HEK293 (cell line): ENCODE results near the gene KIAA1328.

ENCODE experiments used
- CTCF ChIA-PET: fragments of 350-600 bp; formaldehyde crosslinking; extraction: SDS; loops from one replicate; lab custom pipeline; 2021; ENCODE audit warnings: antibody characterized with exemption; lab: Yijun Ruan, JAX
- POLR2A ChIA-PET: fragments of 300-600 bp; formaldehyde crosslinking; extraction: SDS; loops from one replicate; lab custom pipeline; 2020; ENCODE audit warnings: antibody characterized with exemption, inconsistent platforms; lab: Yijun Ruan, JAX
- H3K27ac ChIP-seq: fragments of 200-500 bp; sonication (Bioruptor generic); 2 replicates; pipeline ENCODE4 v1.5.1; 2014; ENCODE audit warnings: low read depth, low read length, control low read depth, inconsistent platforms; ENCODE audit errors: extremely low read depth
- H3K36me3 ChIP-seq, 2 experiments: fragments of 200-500 bp in 1 of 2; sonication (Bioruptor generic) in 1 of 2; 1 replicate in 1 of 2; 2 replicates in 1 of 2; pipeline ENCODE4 v1.5.1; 2014 to 2017; ENCODE audit warnings: inconsistent platforms in 2 of 2, low read length in 2 of 2; ENCODE audit not compliant: control insufficient read depth in 2 of 2, insufficient read depth in 1 of 2
- H3K4me1 ChIP-seq: fragments of 200-500 bp; sonication (Bioruptor generic); 2 replicates; pipeline ENCODE4 v1.5.1; 2014; ENCODE audit warnings: mild to moderate bottlenecking, low read length, inconsistent platforms; ENCODE audit not compliant: control insufficient read depth, insufficient read depth
- H3K4me3 ChIP-seq: 2 replicates; pipeline ENCODE4 v1.5.1; 2011; ENCODE audit warnings: low read depth, mild to moderate bottlenecking, control low read depth, low read length, moderate library complexity
- H3K9me3 ChIP-seq: fragments of 200-500 bp; sonication (Bioruptor generic); 2 replicates; pipeline ENCODE4 v1.5.1; 2014; ENCODE audit warnings: low read depth, low read length, inconsistent platforms; ENCODE audit not compliant: control insufficient read depth, insufficient read depth
- BCL11B ChIP-seq: fragments of 450-650 bp; formaldehyde crosslinking; IDR thresholded peaks from 2 replicates; pipeline ENCODE4 v1.5.1; 2016; ENCODE audit warnings: low read depth, missing biosample characterization, missing genetic modification characterization
- KLF10 ChIP-seq: fragments of 450-650 bp; IDR thresholded peaks from 2 replicates; pipeline ENCODE4 v1.5.1; 2018; ENCODE audit warnings: missing biosample characterization, mild to moderate bottlenecking, missing genetic modification characterization
- MZF1 ChIP-seq: fragments of 450-650 bp; formaldehyde crosslinking; IDR thresholded peaks from 2 replicates; pipeline ENCODE4 v1.5.1; 2017; ENCODE audit warnings: missing biosample characterization, missing genetic modification characterization, borderline replicate concordance
- SALL2 ChIP-seq: fragments of 450-650 bp; formaldehyde crosslinking; IDR thresholded peaks from 2 replicates; pipeline ENCODE4 v1.5.0; 2017; ENCODE audit warnings: missing biosample characterization, mild to moderate bottlenecking, missing genetic modification characterization, borderline replicate concordance
- TRIM28 ChIP-seq: IDR thresholded peaks from 2 replicates; pipeline ENCODE4 v1.6.1; 2011; ENCODE audit warnings: low read length, control low read depth, borderline replicate concordance
- ZNF133 ChIP-seq: fragments of 450-650 bp; formaldehyde crosslinking; IDR thresholded peaks from 2 replicates; pipeline ENCODE4 v1.5.1; 2016; ENCODE audit warnings: missing biosample characterization, missing genetic modification characterization
- ZNF169 ChIP-seq: fragments of 450-650 bp; formaldehyde crosslinking; IDR thresholded peaks from 2 replicates; pipeline ENCODE4 v1.5.1; 2016; ENCODE audit warnings: missing biosample characterization, missing genetic modification characterization
- ZNF24 ChIP-seq: fragments of 450-650 bp; formaldehyde crosslinking; IDR thresholded peaks from 2 replicates; pipeline ENCODE4 v1.5.1; 2016; ENCODE audit warnings: missing biosample characterization, missing genetic modification characterization
- ZNF416 ChIP-seq: fragments of 450-650 bp; formaldehyde crosslinking; IDR thresholded peaks from 2 replicates; pipeline ENCODE4 v1.5.1; 2016; ENCODE audit warnings: missing biosample characterization, missing genetic modification characterization
- ZNF544 ChIP-seq: fragments of 450-650 bp; formaldehyde crosslinking; IDR thresholded peaks from 2 replicates; pipeline ENCODE4 v1.5.0; 2017; ENCODE audit warnings: missing biosample characterization, missing genetic modification characterization
- ZNF624 ChIP-seq: fragments of 450-650 bp; formaldehyde crosslinking; IDR thresholded peaks from 2 replicates; pipeline ENCODE4 v1.5.1; 2017; ENCODE audit warnings: missing biosample characterization, missing genetic modification characterization
- ZNF670 ChIP-seq: fragments of 450-650 bp; formaldehyde crosslinking; IDR thresholded peaks from 2 replicates; pipeline ENCODE4 v1.5.1; 2016; ENCODE audit warnings: missing biosample characterization, missing genetic modification characterization, low read depth
- ZNF747 ChIP-seq: fragments of 450-650 bp; formaldehyde crosslinking; IDR thresholded peaks from 2 replicates; pipeline ENCODE4 v1.5.1; 2016; ENCODE audit warnings: missing biosample characterization, missing genetic modification characterization
- ZXDB ChIP-seq: fragments of 450-650 bp; formaldehyde crosslinking; IDR thresholded peaks from 2 replicates; pipeline ENCODE4 v1.5.1; 2016; ENCODE audit warnings: missing biosample characterization, missing genetic modification characterization
- TF ChIP-seq, protein P1 (sequence below): fragments of 450-650 bp; formaldehyde crosslinking; IDR thresholded peaks from 2 replicates; pipeline ENCODE4 v1.5.1; 2017; ENCODE audit warnings: missing biosample characterization, missing genetic modification characterization
- TF ChIP-seq, protein P2 (sequence below): fragments of 450-650 bp; formaldehyde crosslinking; IDR thresholded peaks from 2 replicates; pipeline ENCODE4 v1.5.1; 2017; ENCODE audit warnings: missing biosample characterization, missing genetic modification characterization
- TF ChIP-seq, protein P3 (sequence below): fragments of 450-650 bp; formaldehyde crosslinking; IDR thresholded peaks from 2 replicates; pipeline ENCODE4 v1.5.1; 2016; ENCODE audit warnings: missing biosample characterization, missing genetic modification characterization

The KIAA1328 gene

DNA sequence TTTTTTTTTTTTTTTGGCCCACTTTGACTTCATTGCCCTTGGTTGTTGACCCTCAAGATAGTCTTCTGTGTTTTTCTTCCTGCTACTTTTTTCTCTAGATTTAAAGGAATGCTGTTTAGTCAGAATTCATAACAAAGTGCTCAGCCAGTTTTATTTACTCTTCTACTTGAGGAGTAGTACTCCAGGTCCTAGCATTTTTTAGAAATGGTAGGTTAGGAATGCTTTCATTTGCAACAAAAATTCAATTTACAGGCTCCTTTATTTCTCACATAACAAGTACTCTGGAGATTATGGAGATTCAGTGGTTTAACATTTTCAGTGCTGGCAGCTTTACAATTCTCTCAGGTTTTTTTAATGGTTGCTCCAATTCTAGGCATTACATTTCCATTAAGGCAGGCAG lies 58.2 kb downstream of the KIAA1328 start:
- Histone ChIP-seq H3K27ac (no peak overlapping the region), H3K36me3 (no peaks in the 10 kb centered on the region), H3K9me3 (no peaks in the 10 kb centered on the region), H3K4me3 (no peak overlapping the region), H3K4me1 (no peaks in the 10 kb centered on the region)
- ChIA-PET POLR2A (no interaction called here), CTCF (interaction anchor here (0.8 to 1.3 kb wide), 2 partner anchors 11 to 21 kb away, joined by 3 to 4 read pairs; no protein-coding TSS in a partner anchor)
- no peak for TF ChIP-seq ZNF24 (tag by site-specific recombination)
- TF ChIP-seq ZNF169 (tag by site-specific recombination), result no peak
- TF ChIP-seq, protein P1, sequence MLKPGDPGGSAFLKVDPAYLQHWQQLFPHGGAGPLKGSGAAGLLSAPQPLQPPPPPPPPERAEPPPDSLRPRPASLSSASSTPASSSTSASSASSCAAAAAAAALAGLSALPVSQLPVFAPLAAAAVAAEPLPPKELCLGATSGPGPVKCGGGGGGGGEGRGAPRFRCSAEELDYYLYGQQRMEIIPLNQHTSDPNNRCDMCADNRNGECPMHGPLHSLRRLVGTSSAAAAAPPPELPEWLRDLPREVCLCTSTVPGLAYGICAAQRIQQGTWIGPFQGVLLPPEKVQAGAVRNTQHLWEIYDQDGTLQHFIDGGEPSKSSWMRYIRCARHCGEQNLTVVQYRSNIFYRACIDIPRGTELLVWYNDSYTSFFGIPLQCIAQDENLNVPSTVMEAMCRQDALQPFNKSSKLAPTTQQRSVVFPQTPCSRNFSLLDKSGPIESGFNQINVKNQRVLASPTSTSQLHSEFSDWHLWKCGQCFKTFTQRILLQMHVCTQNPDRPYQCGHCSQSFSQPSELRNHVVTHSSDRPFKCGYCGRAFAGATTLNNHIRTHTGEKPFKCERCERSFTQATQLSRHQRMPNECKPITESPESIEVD (tag by site-specific recombination), result peak; percentile 36; the same call in 1 of the 2 replicates

DNA sequence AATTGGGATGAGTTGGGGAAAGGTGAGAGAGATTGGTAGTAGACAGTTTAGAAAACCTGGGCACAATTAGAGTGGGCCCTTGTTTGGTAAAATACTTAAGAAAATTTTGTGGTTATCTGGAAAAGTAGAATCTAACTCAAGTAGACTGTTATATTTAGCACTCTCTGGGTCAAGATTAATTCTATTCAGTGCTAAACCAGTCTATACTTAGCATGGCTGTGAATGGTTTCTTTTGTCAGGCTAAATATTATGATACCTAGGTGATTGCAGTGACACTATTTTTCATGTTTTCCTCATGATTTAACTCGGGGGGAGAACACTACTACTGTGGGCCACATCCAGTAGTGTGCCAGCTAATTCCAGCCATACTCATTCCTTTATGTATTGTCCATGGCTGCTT lies 58.9 kb downstream of the KIAA1328 start:
- Histone ChIP-seq H3K4me1 (no peaks in the 10 kb centered on the region), H3K36me3 (no peaks in the 10 kb centered on the region), H3K4me3 (no peak overlapping the region), H3K27ac (no peak overlapping the region), H3K9me3 (no peaks in the 10 kb centered on the region)
- ChIA-PET CTCF (no interaction called here), POLR2A (no interaction called here)
- TF ChIP-seq ZNF416 (tag by site-specific recombination) (no peak), SALL2 (tag by site-specific recombination) (no peak), ZNF624 (tag by site-specific recombination) (no peak), ZNF544 (tag by site-specific recombination) (no peak), ZXDB (tag by site-specific recombination) (no peak), KLF10 (tag by site-specific recombination) (no peak), ZNF747 (tag by site-specific recombination) (no peak), ZNF670 (tag by site-specific recombination) (no peak), ZNF133 (tag by site-specific recombination) (no peak), MZF1 (tag by site-specific recombination) (no peak), TRIM28 (no peak), BCL11B (no peak)
- TF ChIP-seq, protein P1 (tag by site-specific recombination), result no peak
- TF ChIP-seq, protein P2, sequence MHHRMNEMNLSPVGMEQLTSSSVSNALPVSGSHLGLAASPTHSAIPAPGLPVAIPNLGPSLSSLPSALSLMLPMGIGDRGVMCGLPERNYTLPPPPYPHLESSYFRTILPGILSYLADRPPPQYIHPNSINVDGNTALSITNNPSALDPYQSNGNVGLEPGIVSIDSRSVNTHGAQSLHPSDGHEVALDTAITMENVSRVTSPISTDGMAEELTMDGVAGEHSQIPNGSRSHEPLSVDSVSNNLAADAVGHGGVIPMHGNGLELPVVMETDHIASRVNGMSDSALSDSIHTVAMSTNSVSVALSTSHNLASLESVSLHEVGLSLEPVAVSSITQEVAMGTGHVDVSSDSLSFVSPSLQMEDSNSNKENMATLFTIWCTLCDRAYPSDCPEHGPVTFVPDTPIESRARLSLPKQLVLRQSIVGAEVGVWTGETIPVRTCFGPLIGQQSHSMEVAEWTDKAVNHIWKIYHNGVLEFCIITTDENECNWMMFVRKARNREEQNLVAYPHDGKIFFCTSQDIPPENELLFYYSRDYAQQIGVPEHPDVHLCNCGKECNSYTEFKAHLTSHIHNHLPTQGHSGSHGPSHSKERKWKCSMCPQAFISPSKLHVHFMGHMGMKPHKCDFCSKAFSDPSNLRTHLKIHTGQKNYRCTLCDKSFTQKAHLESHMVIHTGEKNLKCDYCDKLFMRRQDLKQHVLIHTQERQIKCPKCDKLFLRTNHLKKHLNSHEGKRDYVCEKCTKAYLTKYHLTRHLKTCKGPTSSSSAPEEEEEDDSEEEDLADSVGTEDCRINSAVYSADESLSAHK (tag by site-specific recombination), result no peak
- TF ChIP-seq, protein P3, sequence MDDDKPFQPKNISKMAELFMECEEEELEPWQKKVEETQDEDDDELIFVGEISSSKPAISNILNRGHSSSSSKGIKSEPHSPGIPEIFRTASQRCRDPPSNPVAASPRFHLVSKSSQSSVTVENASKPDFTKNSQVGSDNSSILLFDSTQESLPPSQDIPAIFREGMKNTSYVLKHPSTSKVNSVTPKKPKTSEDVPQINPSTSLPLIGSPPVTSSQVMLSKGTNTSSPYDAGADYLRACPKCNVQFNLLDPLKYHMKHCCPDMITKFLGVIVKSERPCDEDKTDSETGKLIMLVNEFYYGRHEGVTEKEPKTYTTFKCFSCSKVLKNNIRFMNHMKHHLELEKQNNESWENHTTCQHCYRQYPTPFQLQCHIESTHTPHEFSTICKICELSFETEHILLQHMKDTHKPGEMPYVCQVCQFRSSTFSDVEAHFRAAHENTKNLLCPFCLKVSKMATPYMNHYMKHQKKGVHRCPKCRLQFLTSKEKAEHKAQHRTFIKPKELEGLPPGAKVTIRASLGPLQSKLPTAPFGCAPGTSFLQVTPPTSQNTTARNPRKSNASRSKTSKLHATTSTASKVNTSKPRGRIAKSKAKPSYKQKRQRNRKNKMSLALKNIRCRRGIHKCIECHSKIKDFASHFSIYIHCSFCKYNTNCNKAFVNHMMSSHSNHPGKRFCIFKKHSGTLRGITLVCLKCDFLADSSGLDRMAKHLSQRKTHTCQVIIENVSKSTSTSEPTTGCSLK (tag by site-specific recombination), result no peak
